Right ventricle myocardium inferior (tissue), 1 donor: Measurements from ENCODE around the gene FAM151B. TPM values are rescaled to one million over a fixed set of nuclear protein-coding genes. Genes with fewer than 3 reads are reported as not detected.
"Not testable (repeated sequence)": the region's sequence is repeated elsewhere in the genome, so short reads cannot be mapped to it uniquely, and the experiment has no call there.

Source experiments
- ATAC-seq: fragments of 200-7000 bp; cut with Tn5 transposase; one replicate; pipeline ENCODE4 v1.9.1; 2020; ENCODE audit warnings: mild to moderate bottlenecking, moderate library complexity
- DNase-seq: peaks from one replicate; pipeline ENCODE4 v3.0.0; 2021; ENCODE audit errors: missing footprints
- intact Hi-C: fragments of 100-400 bp; cut with DNase I; formaldehyde crosslinking; loops from one replicate; pipeline ENCODE4 v1.11.0; 2022
- long read RNA-seq: library from polyadenylated mRNA; unstranded; transcript quantifications from one replicate; pipeline ENCODE4 v2.0.0, GENCODE V29; 2021
- total RNA-seq: library from RNA; stranded (reverse); fragmentation: NEBNext Ultra II Directional; extraction: Animal tissue kit (Norgen Biotek cat#: 25700); gene quantifications from one replicate; pipeline ENCODE4 v1.2.1, GENCODE V29; 2021
- donor health status: DM: no; HTN: yes; CAD: no; lungs with severe emphysema.

FAM151B gene
- 1.6 TPM for total RNA-seq
- long read RNA-seq, partial matches to known transcripts = 1 of 1 reads
- long read RNA-seq, other reads (novel, unspliced or antisense) = 0 of 1 reads

GRCh38 chr5:80487829-80488721 lies at the start of gene FAM151B:
Gene FAM151B, plus strand, starts transcription at chr5:80488100. Its CDS starts 24 bp downstream, at chr5:80488124.
- intact Hi-C loops = loop anchor here (2.0 to 10.0 kb wide), 2 partner anchors 185 to 707 kb away; no protein-coding TSS in a partner anchor
- ATAC-seq (peak; percentile 93), DNase-seq (peak; percentile 92)

- DNase-seq = no peak
- no peak for ATAC-seq
- intact Hi-C loops = no loop called here
Measured at GRCh38 chr5:80438739-80439138, 49.2 kb upstream of the FAM151B start.

DNA sequence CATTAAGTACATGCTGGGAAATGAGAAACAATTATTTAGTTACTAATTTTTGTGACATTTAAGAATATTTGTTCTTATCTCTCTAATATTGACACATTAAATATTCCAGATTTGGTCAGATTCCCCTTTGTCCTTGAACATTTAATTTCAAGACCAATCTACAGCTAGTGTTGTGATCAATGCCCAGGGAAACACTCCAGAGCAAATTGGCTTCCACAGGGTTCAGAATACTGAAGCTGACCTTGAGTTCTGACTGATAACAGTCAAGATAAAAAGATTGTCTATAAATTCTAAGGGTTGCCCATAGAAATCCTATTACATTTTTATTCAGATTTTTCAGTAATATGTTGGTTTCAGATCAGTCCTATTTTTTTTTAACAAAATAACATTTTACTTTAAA lies 48.7 kb upstream of the FAM151B start:
- intact Hi-C loops = no loop called here
- no peak for ATAC-seq
- no peak for DNase-seq

- no peak for ATAC-seq
- no peak for DNase-seq
- intact Hi-C loops = no loop called here
Measured at GRCh38 chr5:80442742-80443141, 45.2 kb upstream of the FAM151B start.

GRCh38 chr5:80453366-80453765 lies 34.5 kb upstream of the FAM151B start:
- intact Hi-C loops = no loop called here
- ATAC-seq = no peak
- no peak for DNase-seq

DNA sequence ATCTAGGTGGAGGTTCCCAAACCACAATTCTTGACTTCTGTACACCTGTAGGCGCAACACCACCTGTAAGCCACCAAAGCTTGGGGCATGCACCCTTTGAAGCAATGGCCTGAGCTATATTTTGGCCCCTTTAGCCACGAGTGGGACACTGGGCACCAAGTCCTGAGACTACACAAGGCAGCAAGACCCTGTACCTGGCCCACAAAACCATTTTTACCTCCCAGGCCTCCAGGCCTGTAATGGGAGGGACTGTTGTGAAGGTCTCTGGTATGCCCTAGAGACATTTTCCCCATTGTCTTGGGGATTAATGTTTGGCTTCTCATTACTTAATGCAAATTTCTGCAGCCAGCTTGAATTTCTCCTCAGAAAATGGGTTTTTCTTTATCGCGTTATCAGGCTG lies 24.6 kb upstream of the FAM151B start:
- ATAC-seq (no peak), DNase-seq (no peak)
- intact Hi-C loops = no loop called here

DNA sequence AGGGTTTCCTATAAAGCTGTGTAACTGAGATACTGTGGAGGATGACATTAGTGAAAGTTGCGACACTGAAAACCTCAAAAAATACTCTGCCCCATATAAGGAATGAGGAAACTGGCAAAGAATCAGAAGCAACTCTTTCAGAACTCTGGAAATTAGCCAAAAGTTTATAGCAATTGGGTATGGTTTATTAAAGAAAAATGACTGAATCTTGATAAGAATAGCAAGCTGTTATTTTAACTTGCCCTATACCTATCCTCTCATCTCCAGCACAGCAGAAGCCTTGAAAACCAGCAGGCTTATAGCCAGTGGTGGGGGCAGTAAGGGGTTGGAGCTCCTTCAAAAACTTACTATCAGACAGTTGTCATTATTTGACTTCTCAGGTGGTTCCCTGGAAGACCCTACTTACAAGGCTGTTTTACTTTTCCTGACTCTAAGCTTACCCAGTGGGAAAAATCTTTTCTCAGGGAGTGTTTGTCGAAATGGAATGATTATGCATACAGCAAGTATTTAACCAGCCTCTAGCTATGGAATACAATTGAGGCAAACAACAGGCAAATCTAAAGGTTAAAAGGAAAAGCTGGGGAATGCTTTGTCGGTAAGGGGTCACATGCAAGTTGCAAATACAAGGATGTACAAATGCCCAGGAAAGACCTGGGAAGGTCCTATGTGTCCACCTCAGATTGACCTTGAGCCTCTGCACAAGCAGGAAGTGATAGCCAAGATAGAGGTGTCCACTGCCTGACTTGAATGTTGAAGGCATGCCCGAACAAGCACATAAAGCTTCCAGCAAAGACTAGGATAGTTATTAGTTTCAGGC lies 21.0 kb upstream of the FAM151B start:
- intact Hi-C loops = no loop called here
- DNase-seq = no peak
- no peak for ATAC-seq

DNA sequence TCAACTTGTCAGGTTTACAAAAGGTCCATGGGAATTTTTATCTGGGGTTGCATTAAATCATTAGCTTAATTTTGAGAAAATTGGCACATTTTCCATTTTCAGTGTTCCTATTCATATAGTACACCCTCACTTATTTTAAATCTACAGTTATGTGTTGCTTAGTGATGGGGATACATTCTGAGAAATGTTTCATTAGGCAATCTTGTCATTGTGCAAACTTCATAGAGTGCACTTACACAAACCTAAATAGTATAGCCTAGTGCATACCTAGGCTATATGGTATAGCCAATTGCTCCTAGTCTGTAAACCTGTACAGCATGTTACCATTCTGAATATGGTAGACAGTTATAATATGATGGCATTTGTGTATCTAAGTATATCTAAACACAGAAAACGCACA lies 19.8 kb upstream of the FAM151B start:
- DNase-seq (no peak), ATAC-seq (no peak)
- intact Hi-C loops = no loop called here

DNA sequence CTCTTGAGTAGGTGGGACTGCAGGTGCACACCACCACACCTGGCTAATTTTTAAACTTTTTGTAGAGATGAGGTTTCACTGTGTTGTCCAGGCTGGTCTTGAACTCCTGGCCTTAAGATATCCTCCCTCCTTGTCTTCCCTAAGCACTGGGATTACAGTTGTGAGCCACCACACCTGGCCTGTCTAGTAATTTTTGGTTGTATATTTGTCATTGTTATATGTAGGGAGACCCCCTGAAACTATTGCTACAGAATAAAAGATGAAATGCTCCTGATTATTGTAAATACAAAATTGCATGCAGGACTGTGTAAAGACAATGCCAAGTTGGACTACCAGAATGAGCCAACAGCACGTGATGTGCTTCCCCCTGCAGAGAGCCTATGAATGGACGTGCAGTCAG lies 17.3 kb upstream of the FAM151B start:
- ATAC-seq, intact Hi-C loops, DNase-seq: not testable (repeated sequence)

DNA sequence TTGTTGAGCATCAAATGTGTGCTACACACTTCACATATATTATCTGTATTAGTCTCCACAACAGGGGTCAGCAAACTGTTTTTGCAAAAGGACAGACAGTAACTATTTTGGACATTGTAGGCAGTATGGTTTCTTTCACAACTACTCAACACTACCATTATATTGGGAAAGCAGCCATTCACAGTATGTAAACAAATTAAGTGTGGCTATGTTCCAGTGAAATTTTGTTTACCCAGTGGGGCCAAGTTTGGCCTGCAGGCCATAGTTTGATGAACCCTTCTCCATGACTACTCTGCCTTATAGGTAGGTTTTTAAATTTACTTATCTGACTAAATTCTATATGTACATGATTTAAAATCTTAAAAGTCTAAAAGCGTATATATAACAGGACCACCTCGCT lies 13.0 kb upstream of the FAM151B start:
- DNase-seq (no peak), ATAC-seq (no peak)
- intact Hi-C loops = no loop called here

GRCh38 chr5:80479713-80480112 lies 8.2 kb upstream of the FAM151B start:
- intact Hi-C loops = loop anchor here (10.0 kb wide), 1 partner anchor 715 kb away; no protein-coding TSS in a partner anchor
- DNase-seq (no peak), ATAC-seq (no peak)

DNA sequence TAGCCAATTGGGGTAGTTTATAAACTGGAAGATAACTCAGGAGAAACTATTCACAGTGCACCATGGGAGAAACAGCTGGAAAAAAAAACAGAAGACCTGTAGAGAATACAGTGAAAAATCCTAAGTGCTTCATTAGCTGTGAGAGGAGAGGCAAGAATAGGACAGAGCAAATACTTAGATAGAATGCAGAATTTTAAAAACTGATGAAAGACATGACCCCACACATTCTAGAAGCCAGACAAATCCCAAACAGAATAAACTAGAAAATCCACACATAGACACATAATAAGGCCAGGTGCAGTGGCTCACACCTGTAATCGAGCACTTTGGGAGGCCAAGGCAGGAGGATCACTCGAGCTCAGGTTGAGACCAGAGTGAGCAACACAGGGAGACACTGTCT lies 7.5 kb upstream of the FAM151B start:
- ATAC-seq (no peak), DNase-seq (no peak)
- intact Hi-C loops = loop anchor here (10.0 kb wide), 1 partner anchor 714 kb away; no protein-coding TSS in a partner anchor

GRCh38 chr5:80481019-80481893 lies 6.6 kb upstream of the FAM151B start:
- DNase-seq = no peak
- ATAC-seq = no peak
- intact Hi-C loops = loop anchor here (10.0 kb wide), 1 partner anchor 714 kb away; no protein-coding TSS in a partner anchor

DNA sequence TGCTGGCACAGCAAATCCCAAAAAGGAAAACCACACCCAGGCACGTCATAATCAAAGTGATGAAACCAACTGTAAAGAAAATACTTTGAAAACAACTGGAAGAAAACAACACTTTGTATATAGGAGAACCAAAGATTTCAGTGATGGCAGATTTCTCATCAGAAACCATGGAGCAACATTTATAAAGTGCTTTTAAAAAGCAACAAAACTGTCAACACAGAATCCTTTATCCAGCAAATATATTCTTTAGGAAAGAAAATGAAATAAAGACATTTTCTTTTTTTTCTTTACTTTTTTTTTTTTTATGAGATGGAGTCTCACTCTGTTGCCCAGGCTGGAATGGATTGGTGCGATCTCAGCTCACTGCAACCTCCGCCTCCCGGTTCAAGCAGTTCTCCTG lies 5.3 kb upstream of the FAM151B start:
- intact Hi-C loops = loop anchor here (10.0 kb wide), 1 partner anchor 712 kb away; no protein-coding TSS in a partner anchor
- ATAC-seq = no peak
- no peak for DNase-seq

DNA sequence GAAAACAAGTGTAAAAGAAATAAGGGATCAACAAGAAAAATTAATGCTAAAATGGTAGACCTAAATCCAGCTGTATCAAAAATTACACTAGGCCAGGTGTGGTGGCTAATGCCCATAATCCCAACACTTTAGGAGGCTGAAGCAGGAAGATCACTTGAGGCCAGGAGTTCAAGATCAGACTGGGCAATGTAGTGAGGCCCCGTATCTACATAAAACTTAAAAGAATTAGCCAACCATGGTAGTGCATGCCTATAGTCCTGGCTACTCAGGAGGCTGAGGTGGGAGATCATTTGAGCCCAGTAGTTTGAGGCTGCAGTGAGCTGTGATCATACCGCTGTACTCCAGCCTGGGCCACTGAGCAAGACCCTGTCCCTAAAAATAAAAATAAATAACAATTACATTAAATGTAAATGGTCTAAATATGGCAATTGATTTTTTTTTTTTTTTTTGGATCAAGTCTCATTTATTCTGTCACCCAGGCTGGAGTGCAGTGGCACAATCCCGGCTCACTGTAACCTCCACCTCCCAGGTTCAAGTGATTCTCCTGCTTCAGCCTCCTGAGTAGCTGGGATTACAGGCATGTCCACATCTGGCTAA lies 4.2 kb upstream of the FAM151B start:
- intact Hi-C loops = loop anchor here (10.0 kb wide), 1 partner anchor 711 kb away; no protein-coding TSS in a partner anchor
- no peak for ATAC-seq
- no peak for DNase-seq

- no peak for ATAC-seq
- no peak for DNase-seq
- intact Hi-C loops = loop anchor here (10.0 kb wide), 1 partner anchor 707 kb away; no protein-coding TSS in a partner anchor
Measured at GRCh38 chr5:80487444-80487828, 464 bp upstream of the FAM151B start.

DNA sequence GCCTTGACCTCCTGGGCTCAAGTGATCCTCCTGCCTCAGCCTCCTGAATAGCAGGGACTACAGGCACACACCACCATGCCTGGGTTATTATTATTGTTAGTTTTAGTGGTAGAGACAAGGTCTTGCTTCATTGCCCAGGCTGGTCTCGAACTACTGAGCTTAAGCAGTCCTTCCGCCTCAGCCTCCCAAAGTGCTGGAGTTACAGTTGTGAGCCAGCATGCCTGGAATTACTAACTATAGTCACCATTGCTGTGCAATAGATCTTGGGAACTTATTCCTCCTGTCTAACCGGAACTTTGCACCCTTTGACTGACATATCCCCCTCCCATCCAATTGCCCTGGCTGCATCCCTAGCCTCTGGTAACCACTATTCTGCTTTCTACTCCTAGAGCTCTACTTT lies 3.4 kb downstream of the FAM151B start:
- intact Hi-C loops = no loop called here
- ATAC-seq (no peak), DNase-seq (no peak)

DNA sequence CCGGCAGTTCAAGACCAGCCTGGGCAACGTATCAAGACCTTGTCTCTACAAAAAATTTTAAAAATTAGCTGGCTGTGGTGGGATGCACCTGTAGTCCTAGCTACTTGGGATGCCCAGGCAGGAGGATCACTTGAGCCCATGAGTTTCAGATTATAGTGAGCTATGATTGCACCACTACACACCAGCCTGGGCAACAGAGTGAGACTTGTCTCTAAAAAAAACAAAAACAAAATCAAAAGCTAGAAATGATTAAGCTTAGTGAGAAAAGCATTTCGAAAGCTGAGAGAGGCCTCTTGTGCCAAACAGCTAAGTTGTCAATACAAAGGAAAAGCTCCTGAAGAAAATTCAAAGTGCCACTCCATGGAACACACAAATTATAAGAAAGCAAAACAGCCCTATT lies 4.8 kb downstream of the FAM151B start:
- ATAC-seq (no peak), DNase-seq (no peak)
- intact Hi-C loops = no loop called here
